NCI-H1417 (cell line): ENCODE results near the gene WDR18.

Experiments
- DNase-seq, 3 experiments: peaks; one replicate each; lab custom pipeline; 2025; lab: John Stamatoyannopoulos, UW

Gene WDR18

DNA sequence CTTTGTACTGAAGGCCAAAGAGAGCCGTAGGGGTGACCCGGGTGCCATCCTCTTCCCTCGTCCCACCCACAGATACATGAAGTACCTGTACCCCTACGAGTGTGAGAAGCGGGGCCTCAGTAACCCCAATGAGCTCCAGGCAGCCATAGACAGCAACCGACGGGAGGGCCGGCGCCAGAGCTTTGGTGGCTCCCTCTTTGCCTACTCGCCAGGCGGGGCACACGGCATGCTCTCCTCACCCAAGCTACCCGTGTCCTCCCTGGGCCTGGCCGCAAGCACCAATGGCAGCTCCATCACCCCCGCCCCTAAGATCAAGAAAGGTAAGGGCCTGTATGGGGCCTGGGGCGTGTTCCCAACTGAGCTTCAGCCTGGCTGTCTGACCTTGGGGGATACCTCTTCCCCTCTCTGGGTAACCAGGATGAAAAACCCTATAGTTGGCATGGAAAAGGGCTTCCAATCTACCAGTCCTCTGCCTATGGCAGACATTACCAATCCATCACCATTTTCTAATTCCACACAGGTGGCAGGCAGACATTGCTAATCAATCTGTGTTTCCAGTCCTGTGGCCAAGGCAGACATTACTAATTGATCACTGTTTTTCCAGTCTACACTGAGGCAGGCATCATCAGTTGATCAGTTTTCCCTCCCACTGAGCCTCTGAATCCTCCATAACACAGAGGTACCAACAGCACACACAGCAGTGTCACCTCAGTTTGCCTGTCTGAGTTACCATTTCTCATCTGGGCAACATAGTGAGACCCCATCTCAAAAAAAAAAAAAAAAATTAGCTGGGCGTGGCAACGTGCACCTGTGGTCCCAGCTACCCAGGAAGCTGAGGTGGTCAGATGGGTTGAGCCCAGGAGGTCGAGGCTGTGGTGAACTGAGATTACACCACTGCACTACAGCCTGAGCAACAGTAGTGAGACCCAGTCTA is 19.1 kb upstream of the WDR18 start:
- DNase-seq, result peak in 1 of 3 experiments; percentile 22

- no peak for DNase-seq
Measured at GRCh38 chr19:966485-967088, 17.6 kb upstream of the WDR18 start.

- no peak for DNase-seq
Measured at GRCh38 chr19:970695-971094, 13.4 kb upstream of the WDR18 start.

DNA sequence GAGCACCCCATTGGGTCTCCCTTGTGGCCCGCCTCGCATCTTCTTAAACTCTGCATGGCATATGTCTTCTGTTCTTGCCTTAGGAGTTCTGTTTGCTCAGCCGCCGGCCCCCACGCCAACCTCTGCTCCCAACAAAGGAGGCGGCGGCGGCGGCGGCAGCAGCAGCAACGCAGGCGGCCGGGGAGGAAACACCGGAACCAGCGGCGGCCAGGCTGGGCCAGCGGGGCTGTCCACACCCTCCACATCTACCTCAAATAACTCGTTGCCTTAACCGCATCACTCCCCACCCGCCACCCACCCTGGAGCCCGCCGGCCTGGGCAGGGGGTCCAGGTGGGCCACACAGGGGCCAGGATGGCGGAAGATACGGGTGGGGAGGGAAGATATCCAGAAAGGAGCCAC is 12.3 kb upstream of the WDR18 start:
- DNase-seq, result no peak

DNA sequence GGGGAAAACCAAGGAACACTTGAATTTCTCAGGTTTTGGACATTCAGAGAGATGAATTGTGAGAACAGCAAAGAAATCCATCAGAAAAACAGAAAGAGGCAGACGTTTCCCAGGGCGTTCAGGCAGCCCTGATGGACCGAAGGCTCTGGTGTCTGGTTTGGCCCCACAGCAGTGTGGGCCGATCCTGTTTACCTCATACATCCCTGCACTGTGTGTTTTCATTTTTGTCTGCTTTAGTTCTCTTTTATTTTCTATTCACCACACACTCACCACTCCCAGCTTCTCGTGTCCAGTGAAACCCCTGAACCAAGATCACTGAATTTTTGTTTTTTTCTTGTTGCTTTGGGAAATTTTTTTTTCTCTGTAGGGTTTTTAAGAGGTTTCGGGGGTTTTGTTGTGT is 11.9 kb upstream of the WDR18 start:
- no peak for DNase-seq

DNA sequence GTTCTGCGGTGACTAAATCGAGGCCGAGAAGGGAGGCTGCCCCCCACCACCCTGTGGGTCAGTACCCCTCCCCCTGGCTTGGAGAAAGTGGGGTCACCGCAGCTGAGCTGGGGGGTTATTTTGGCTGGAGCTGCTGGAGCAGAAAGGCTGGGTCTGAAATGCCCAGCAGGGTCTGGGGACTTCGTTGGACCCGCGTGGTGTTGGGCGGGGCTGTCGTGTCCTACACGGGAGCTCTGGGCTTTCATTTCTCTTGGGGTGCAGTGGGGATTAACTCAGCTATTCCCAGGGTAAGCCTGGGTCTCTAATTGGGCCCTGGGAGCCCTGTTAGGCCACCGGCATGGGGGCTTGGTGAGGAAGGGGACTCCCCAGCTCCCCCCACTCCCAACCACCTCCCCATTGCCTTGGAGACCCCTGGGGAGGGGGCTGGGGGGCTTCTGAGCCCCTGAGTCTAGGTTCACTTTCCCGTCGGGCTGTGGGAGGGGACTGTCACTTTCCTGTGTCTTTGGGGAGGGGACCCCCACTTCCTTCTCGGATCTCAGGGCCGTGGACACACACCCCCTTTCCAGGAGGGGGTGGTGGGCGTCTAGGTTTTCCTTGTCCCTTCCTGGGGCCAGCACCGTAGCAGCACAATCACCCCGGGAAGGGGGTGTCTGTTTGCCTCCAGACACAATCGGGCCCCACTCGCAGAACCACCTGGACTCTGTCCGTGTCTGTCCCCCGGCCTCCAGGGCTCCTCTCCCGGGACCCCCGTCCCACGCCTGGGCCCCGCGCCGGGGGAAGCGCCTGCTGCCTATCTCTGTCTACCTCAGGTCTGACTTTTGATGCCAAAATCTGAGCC is 10.2 kb upstream of the WDR18 start:
- no peak for DNase-seq

DNA sequence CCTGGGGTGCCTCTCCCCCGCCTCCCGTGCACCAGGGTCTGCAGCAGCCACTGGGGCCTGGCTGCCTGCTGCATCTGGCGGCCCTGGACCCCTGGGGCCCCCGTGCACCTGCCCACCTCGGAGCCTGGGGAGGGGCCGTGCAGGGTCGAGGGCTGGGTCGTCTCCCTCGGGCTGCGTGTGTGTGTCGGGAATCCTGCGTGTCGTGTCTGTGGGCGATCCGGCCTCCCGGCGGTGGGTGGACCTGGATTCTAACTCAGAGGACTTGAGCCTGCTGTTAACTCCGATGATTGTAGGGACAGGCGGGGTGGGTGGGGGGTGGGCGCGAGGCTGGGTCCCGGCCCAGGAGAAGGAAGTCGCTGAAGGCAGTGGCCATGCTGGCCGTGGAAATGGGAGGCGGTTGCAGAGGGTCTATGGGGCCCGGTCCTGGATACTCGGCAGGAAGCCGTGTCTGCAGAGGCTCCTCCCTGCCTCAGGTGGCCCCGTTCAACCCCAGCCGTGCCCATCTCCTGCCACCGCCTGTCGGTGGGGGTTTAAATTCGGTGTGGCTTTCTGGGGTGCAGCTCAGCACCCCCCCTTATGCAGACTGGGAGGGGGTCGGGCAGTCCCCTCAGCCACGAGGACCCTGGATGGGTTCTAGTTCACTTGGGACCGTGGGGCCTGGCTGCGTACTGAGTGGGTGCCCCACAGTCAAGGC is 9.4 kb upstream of the WDR18 start:
- DNase-seq, result no peak

- DNase-seq, result no peak
Measured at GRCh38 chr19:976476-976875, 7.7 kb upstream of the WDR18 start.

GRCh38 chr19:977058-977464 is 7.1 kb upstream of the WDR18 start:
- DNase-seq, result no peak

GRCh38 chr19:979318-979741 is 4.8 kb upstream of the WDR18 start:
- no peak for DNase-seq

GRCh38 chr19:980133-980998 is 3.8 kb upstream of the WDR18 start:
- DNase-seq, result peak in 1 of 3 experiments; percentile 30

DNA sequence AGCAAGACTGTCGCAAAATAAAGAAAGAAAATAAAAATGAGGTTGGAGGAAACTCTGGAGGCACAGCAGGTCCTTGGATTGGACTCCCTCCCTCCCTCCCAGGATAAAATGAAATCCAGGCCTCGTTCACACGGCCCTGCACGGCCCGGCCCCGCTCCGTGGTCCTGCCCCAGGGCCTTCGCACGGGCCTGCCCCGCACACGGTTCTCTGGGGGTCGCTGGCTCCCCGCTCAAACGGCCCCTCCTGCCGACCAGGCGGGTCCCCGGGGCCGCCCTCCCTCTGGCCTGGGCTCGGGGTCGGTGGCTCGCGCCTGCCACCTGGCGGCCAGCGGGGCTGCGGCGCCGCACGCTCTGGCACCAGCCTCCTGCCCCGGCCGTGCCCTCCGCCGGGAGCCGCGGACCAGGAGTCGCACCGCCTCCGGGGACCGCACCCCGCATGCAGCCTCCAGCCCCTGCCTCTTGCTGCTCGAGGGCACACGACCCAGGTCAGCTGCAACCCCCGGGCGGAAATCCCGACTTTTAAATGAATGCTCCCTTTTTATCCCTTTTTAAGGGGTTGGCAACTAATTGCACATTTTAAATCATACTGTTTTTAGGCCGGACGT is 1.5 kb upstream of the WDR18 start:
- peak; percentile 73 to 89 (median 89) for DNase-seq

- DNase-seq, result no peak
Measured at GRCh38 chr19:986083-986482, 1.9 kb downstream of the WDR18 start.

DNA sequence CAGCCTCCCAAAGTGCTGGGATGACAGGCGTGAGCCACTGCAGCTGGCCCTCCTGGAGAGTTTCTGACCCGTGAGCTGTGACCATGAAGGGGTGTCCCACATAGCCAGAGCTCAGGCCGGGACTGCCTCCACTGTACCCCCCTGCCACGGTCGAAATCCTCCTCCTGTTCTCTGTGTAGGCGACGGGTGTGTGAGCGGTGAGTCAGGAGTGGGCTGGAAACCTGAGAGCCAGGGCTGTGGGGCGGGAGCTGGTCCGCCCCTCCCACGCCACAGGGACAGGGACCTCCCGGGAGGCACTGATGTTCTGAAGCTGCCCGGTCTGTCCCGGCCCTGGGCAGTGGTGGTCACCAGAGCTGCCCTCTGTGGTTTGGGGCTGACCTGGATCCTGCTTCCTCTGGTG is 3.9 kb downstream of the WDR18 start:
- DNase-seq, result no peak

DNA sequence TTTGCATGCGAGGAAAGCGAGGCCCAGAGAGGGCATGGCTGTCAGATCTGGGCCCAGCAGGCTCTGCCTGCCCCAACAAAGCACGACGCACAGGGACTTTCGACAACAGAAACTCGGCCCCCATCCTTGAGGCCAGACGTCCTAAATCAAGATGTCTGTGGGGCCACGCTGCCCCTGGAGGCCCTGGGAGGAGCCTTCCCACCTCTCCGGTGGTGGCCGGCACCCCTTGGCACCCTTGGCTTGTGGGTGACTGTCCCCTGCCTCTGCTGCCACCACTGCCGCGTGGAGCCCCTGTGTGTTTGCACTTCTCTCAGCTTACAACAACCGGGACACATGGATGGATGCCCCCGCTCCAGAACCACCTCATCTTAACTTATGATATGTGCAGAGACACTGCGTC is 4.4 kb downstream of the WDR18 start:
- no peak for DNase-seq

GRCh38 chr19:989381-990081 is 5.4 kb downstream of the WDR18 start:
- no peak for DNase-seq

GRCh38 chr19:990119-990571 is 6.0 kb downstream of the WDR18 start:
- DNase-seq, result no peak

DNA sequence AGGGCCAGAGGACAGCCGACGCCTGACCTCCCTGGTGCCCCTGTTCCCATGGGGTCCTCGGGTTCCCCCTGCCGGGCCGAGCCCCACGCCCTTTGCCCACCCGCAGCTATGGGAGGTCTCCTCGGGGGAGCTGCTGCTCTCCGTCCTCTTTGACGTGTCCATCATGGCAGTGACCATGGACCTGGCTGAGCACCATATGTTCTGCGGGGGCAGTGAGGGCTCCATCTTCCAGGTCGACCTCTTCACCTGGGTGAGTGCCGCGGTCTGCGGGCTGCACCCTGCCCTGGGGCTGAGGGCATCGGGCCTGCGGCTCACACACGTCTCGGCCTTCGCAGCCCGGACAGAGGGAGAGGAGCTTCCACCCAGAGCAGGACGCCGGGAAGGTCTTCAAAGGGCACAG is 6.6 kb downstream of the WDR18 start:
- no peak for DNase-seq

- no peak for DNase-seq
Measured at GRCh38 chr19:991174-991931, 7.2 kb downstream of the WDR18 start.
